Measurements from ENCODE around the gene ENPP3. TPM values are rescaled to one million over a fixed set of nuclear protein-coding genes. Genes with fewer than 3 reads are reported as not detected.
"Not testable (repeated sequence)": the region's sequence is repeated elsewhere in the genome, so short reads cannot be mapped to it uniquely, and the experiment has no call there.

The ENPP3 gene
- polyA plus RNA-seq, 1 experiment: 0.14 TPM

- Histone ChIP-seq H3K9me3 (ENCODE audit: control insufficient read depth, insufficient read depth, low read length) (no peaks in the 10 kb centered on the region), H3K27ac (ENCODE audit: low read depth, low read length) (no peak overlapping the region), H3K27me3 (ENCODE audit: control insufficient read depth, insufficient read depth, low read length) (no peaks in the 10 kb centered on the region), H3K4me3 (ENCODE audit: low read depth, low read length) (no peak overlapping the region)
- DNase-seq (ENCODE audit: low read depth, low spot score): peak; percentile 50
- ChIA-PET CTCF (interaction anchor here (0.6 to 4.2 kb wide), 77 partner anchors 9 to 1768 kb away, joined by 3 to 234 read pairs (median 5); partner anchors contain the start of gene MED23), POLR2A (interaction anchor here (0.7 kb wide), 1 partner anchor 53 kb away, joined by 3 read pairs; no protein-coding TSS in a partner anchor)
- TF ChIP-seq, protein P1, sequence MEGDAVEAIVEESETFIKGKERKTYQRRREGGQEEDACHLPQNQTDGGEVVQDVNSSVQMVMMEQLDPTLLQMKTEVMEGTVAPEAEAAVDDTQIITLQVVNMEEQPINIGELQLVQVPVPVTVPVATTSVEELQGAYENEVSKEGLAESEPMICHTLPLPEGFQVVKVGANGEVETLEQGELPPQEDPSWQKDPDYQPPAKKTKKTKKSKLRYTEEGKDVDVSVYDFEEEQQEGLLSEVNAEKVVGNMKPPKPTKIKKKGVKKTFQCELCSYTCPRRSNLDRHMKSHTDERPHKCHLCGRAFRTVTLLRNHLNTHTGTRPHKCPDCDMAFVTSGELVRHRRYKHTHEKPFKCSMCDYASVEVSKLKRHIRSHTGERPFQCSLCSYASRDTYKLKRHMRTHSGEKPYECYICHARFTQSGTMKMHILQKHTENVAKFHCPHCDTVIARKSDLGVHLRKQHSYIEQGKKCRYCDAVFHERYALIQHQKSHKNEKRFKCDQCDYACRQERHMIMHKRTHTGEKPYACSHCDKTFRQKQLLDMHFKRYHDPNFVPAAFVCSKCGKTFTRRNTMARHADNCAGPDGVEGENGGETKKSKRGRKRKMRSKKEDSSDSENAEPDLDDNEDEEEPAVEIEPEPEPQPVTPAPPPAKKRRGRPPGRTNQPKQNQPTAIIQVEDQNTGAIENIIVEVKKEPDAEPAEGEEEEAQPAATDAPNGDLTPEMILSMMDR (IDR thresholded peaks at IDR 0.05; ENCODE audit: low read depth, low read length): peak; percentile 98
Observed at GRCh38 chr6:131694832-131695426, 57.8 kb downstream of the ENPP3 start.

DNA sequence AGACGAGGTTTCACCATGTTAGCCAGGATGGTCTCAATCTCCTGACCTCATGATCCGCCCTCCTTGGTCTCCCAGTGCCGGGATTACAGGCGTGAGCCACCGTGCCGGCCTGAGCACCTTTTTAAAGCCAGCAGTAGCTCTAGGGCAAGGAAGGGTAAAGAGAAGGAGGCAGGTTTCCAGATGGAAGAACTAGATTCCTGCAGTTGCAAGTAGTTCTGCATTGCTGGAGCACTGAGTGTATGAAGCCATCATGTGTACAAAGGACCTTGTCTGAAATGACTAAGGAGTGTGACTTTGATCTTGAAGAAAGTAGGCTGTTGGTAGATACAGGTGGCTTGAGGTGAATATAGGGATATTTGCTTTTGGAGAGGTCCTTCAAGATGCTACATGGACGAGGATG is 59.9 kb downstream of the ENPP3 start:
- no peak overlapping the region for H3K27ac ChIP-seq (ENCODE audit: low read depth, low read length)
- H3K9me3 ChIP-seq (ENCODE audit: control insufficient read depth, insufficient read depth, low read length): no peaks in the 10 kb centered on the region
- TF ChIP-seq, protein P1 (IDR thresholded peaks at IDR 0.05; ENCODE audit: low read depth, low read length): no peak
- ChIA-PET CTCF (interaction anchor here (4.2 kb wide), 2 partner anchors 214 to 220 kb away, joined by 89 to 234 read pairs; no protein-coding TSS in a partner anchor), POLR2A (no interaction called here)
- H3K27me3 ChIP-seq (ENCODE audit: control insufficient read depth, insufficient read depth, low read length): no peaks in the 10 kb centered on the region
- DNase-seq (ENCODE audit: low read depth, low spot score): no peak
- no peak overlapping the region for H3K4me3 ChIP-seq (ENCODE audit: low read depth, low read length)

- POLR2A ChIA-PET; H3K27ac ChIP-seq (ENCODE audit: low read depth, low read length); H3K4me3 ChIP-seq (ENCODE audit: low read depth, low read length); CTCF ChIA-PET; H3K27me3 ChIP-seq (ENCODE audit: control insufficient read depth, insufficient read depth, low read length); DNase-seq (ENCODE audit: low read depth, low spot score); H3K9me3 ChIP-seq (ENCODE audit: control insufficient read depth, insufficient read depth, low read length): not testable (repeated sequence)
Observed at GRCh38 chr6:131700851-131701250, 63.7 kb downstream of the ENPP3 start.

DNA sequence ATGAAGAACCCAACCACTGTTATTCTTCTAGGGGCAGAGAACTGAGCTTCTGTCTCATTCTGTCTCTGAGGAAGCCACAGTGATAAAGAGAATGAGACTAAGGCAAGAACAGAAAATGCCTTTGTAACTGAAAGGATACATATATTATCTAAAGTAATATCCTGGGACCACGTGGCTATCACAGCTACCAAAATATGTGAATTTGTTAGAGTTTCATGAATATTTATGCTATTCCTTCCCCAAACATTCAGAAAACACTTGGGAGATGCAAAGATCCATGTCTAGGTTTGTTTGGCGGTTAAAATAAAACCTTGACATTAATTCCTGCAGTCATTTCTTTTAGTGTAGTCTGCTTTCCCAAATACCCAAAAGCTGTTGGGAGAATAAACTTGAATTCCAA is 66.8 kb downstream of the ENPP3 start:
- CTCF ChIA-PET; DNase-seq (ENCODE audit: low read depth, low spot score); POLR2A ChIA-PET; H3K27ac ChIP-seq (ENCODE audit: low read depth, low read length); H3K4me3 ChIP-seq (ENCODE audit: low read depth, low read length); H3K9me3 ChIP-seq (ENCODE audit: control insufficient read depth, insufficient read depth, low read length); H3K27me3 ChIP-seq (ENCODE audit: control insufficient read depth, insufficient read depth, low read length): not testable (repeated sequence)

- H3K4me3 ChIP-seq (ENCODE audit: low read depth, low read length); H3K9me3 ChIP-seq (ENCODE audit: control insufficient read depth, insufficient read depth, low read length); H3K27ac ChIP-seq (ENCODE audit: low read depth, low read length); DNase-seq (ENCODE audit: low read depth, low spot score); POLR2A ChIA-PET; CTCF ChIA-PET; H3K27me3 ChIP-seq (ENCODE audit: control insufficient read depth, insufficient read depth, low read length): not testable (repeated sequence)
Observed at GRCh38 chr6:131710917-131711316, 73.8 kb downstream of the ENPP3 start, which contains the start of gene CTAGE9. Gene CTAGE9 (minus strand): TSS chr6:131711017. CDS start chr6:131711017, 0 bp downstream.

GRCh38 chr6:131715567-131715966 is 78.5 kb downstream of the ENPP3 start:
- POLR2A ChIA-PET; CTCF ChIA-PET; H3K27ac ChIP-seq (ENCODE audit: low read depth, low read length); H3K27me3 ChIP-seq (ENCODE audit: control insufficient read depth, insufficient read depth, low read length); DNase-seq (ENCODE audit: low read depth, low spot score); H3K4me3 ChIP-seq (ENCODE audit: low read depth, low read length); H3K9me3 ChIP-seq (ENCODE audit: control insufficient read depth, insufficient read depth, low read length): not testable (repeated sequence)

DNA sequence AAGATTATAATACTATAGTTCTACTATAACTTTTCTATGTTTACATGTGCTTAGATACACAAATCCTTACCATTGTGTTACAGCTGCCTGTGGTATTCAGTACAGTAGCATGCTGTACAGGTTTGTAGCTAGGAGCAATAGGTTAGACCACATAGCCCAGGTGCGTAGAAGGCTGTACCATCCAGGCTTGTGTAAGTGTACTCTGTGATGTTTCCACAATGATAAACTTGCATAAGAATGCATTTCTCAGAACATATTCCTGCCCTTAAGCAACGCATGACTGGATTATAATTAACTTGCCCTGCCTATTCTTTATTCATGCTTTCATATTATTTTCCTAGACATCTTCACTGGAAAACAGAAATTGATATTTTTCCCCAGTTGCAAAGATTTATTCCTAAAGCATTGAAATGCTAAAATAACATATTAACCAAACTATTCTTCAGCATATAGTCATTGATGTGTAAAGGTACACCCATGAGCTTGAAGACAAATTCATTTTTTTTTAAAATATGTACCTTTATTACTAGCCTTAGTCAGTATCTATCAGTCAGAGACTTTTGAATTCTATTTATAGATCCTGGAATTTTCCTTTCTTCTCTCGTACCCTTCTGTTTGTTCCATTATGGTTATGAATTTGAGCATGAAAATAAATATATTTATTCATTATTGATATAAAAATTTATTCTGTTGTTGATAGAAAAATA is 80.9 kb downstream of the ENPP3 start:
- POLR2A ChIA-PET: no interaction called here
- TF ChIP-seq, protein P1 (IDR thresholded peaks at IDR 0.05; ENCODE audit: low read depth, low read length): no peak
- Histone ChIP-seq H3K27me3 (ENCODE audit: control insufficient read depth, insufficient read depth, low read length) (no peaks in the 10 kb centered on the region), H3K4me3 (ENCODE audit: low read depth, low read length) (no peak overlapping the region), H3K27ac (ENCODE audit: low read depth, low read length) (no peak overlapping the region), H3K9me3 (ENCODE audit: control insufficient read depth, insufficient read depth, low read length) (no peaks in the 10 kb centered on the region)
- no peak for DNase-seq (ENCODE audit: low read depth, low spot score)
- CTCF ChIA-PET: interaction anchor here (0.9 to 2.2 kb wide), 3 partner anchors 11 to 23 kb away, joined by 3 to 14 read pairs (median 10); no protein-coding TSS in a partner anchor
